NCI-H2227 (cell line): ENCODE data around the gene UNC45B.
"Not testable (repeated sequence)": the region's sequence is repeated elsewhere in the genome, so short reads cannot be mapped to it uniquely, and the experiment has no call there.

Experiments
- DNase-seq: peaks from one replicate; lab custom pipeline; 2025; ENCODE audit not compliant: unreplicated experiment; lab: John Stamatoyannopoulos, UW

UNC45B gene

DNA sequence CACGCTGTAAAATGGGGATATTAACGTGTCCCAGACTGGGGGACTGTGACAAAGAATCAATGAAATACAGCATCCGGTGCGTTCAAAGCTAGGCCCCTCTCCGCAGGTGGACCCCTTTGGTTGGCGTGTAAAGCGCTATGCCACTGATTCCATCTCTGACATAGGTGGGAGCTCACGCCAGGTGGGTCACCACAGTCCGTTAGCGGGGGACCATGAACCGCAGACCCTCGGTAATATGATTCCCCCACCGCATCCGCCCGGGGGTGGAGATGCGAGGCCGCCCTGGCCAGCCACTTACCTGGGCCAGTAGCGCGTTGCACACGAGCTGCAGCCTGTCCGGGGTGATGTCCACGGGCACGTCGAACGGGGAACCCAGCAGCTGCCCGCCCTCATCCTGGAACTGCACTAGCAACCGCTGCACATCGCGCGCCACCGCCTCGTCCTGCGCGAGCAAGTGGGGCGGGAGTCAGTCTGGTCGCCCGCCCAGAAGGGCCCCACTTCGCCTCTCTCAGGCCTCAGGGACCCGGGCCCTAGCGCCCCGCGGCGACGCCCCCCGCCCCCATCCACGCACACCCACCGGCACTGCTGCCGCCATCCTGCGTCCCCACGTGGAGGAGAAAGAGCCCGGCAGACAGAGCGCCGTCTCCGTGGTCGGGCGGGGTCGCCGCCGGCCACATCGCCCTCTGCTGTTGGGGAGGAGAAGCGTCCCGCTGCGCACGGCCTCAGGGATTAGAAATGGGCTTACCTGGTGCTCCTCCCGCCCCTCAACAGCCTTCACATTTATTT lies 5.7 kb upstream of the UNC45B start, which contains the start of gene NLE1:
Gene NLE1, minus strand, starts transcription at position 623 of the 786 bp plus-strand sequence. Its CDS starts 28 bp downstream, at position 595.
- DNase-seq, result peak; percentile 83

DNA sequence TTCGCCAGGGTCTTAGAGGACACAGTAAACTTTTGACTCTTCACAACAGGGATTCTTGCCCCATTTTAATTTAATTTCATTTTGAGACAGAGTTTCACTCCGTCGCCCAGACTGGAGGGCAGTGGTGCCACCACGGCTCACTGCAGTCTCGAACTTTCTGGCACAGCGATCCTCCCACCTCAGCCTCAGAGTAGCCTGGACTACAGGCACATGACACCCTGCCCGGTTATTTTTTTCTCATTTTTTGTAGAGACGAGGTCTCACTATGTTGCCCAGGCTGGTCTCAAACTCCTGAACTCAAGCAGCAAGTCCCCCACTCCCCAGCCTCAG lies 5.2 kb upstream of the UNC45B start:
- DNase-seq, result no peak

DNA sequence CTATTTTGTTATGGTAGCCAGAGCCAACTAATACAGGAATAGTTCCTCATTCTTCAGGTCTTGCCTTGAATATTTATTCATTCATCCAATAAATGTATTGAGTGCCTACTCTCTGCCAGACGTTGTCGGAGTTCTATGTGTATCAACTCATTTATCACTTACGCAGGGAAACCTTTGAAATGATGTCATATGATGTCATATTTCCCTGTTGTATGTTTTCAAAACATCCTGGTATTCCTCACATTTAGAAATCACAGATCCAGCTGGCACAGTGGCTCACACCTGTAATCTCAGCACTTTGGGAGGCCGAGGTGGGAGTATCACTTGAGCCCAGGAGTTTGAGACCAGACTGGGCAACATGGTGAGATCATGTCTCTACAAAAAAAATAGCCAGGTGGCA lies 2.8 kb upstream of the UNC45B start:
- DNase-seq, result no peak

DNA sequence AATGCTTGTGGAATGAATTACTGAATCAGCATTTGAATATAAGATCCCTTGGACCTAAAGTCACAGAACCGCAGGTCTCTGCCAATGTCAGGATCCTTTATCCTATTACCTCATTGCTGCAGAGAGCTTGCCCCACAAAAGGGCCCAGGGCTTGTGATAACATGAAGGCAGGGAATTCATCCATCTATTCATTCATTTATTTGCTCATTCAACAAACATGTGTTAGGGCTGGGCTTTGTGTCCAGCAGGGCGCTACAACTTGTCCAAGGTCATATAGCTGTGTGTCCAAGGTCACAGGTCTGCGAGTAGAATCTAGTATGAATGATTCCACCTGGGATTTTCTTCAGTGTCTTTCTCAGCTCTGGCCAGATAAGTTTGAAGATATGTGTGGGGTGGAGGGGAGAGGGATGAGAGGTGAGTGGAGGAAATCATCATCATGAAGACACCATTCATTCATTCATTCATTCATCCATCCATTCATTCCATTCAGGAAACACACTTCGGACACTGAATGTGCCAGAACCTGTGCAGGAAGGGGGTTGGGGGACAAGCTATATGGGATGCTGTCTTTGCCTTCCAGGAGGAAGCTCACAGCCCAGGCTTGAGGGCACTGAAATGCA lies 1.3 kb upstream of the UNC45B start:
- no peak for DNase-seq

DNA sequence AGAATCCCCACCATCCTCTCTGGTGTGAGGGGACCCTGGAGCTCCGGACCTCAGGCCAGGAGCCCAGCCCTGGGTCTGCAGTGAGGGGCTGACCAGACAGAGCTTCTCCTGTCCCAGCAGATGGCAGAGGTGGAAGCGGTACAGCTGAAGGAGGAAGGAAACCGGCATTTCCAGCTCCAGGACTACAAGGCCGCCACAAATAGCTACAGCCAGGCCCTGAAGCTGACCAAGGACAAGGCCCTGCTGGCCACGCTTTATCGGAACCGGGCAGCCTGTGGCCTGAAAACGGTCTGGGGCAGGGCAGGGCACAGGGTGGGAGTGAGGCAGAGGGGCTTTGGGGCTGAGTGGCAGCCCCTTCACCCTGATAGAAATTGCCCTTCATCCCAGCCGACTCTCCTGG lies 527 bp downstream of the UNC45B start:
- no peak for DNase-seq

DNA sequence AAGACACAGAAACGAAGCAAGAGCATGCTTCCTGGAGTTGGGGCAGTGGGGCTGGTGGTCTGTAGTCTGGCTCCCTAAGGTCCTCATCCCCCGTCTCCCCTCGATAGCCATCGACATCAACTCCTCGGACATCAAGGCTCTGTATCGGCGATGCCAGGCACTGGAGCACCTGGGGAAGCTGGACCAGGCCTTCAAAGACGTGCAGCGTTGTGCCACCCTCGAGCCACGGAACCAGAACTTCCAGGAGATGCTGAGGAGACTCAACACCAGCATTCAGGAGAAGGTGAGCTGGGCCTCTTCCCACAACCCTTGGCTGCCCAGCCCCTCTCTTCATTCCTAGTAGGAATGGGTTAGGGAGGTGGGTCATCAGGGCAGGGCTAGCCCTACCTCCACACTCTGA lies 2.3 kb downstream of the UNC45B start:
- no peak for DNase-seq

DNA sequence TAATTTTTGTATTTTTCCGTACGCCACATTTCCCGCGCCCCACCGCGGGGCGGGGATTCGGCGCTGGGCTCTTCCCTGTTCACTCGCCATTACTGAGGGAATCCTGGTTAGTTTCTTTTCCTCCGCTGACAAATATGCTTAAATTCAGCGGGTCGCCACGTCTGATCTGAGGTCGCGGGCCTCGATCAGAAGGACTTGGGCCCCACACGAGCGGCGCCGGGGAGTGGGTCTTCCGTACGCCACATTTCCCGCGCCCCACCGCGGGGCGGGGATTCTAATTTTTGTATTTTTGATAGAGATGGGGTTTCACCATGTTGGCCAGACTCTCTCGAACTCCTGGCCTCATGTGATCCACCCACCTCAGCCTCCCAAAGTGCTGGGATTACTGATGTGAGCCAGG lies 3.5 kb downstream of the UNC45B start:
- DNase-seq, result not testable (repeated sequence)

DNA sequence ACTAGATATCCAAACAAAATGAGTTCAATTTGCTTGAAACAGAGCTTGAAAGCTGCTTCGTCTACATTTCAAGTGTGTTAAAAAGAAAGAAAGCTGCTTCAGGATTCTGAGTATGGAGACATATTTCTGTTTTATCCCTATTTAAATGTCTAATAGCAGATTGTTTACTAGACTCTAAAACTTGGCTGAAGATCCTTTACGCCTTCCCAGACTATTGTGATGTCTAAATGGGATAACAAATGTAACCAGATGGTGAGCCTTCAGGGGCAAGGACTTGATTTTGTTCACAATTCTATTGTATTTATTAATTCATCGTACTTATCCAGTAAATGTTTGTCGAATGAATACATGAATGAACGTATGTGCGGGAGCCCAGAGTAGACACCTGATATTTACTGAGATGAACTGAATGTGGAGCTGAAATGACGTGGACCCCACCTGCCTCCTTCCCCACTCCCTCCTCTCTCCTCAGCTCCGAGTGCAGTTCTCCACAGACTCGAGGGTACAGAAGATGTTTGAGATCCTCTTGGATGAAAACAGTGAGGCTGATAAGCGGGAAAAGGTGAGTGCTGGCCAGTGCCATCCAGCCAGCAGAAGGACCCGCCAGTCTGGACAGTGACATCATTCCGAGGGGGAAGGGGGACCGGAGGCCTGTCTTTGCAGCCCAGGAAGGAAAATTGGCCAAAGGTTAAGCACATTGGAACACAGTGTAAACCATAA lies 5.0 kb downstream of the UNC45B start:
- no peak for DNase-seq

DNA sequence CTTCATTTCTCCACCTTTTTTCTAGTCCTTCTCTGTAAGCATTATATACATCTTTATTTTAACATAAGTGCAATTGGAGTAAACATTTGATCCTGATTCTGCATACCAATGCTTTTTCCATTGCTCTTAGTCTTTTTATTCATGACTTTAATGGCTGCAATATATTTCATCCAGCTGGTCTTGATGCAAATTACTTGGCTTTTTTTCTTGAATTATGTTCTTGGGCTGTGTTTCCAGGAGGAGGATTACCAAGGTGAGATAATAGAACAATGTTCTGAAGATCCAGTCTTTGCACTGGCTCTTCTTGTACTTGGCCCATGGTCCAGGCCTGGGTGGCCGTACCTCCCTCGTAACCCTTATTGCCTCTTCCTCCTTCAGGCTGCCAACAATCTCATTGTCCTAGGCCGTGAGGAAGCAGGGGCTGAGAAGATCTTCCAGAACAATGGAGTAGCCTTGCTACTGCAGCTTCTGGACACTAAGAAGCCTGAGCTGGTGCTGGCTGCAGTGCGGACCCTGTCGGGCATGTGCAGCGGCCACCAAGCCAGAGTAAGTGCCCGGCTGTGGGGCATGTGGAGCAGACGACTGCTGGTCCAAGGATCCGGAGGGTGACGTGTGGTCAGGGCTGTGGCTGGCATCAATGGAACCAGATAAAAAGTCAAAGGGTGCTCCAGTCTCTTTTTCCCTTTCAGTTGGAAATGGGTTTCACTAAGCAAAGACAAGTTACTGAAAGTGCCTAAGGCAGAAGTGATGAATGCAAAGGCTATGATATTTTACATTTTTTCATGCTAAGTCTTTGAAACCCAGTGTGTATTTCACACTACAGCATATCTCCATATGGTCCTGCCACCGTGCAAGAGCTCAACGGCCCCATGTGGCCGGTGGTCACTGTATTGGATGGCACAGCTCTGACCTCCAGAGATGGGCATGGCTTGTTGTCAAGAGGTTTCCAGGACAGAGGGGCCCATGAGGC lies 6.9 kb downstream of the UNC45B start:
- DNase-seq, result no peak

DNA sequence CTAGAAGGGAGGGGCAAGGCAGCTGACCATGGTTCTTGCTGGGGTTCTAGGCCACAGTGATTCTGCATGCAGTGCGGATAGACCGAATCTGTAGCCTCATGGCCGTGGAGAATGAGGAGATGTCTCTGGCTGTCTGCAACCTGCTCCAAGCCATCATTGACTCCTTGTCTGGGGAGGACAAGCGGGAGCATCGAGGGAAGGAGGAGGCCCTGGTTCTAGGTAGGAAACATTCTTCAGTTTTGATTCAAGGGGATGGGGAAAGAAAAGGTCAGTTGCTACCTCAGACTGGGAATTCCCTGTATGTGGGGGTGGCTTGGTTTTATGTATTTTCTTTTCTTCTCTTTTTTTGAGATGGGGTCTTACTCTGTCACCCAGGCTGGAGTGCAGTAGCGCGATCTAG lies 7.6 kb downstream of the UNC45B start:
- no peak for DNase-seq

DNA sequence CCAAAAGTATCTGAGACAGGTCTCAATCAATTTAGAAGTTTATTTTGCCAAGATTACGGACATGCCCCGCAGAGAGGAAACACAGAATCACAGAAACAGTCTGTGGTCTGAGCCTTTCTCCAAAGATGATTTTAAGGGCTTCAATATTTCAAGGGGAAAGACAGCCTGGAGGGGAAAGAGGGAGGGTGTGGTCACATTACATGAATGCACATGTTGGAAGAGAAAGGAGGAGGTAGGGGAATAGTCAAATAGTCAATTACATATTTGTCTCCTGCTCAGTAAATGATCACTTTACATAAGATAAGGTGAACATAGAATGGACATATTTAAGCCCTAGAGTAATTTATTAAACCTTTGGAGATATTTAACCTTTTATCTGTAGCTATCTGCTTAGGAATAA lies 12.3 kb downstream of the UNC45B start:
- no peak for DNase-seq

DNA sequence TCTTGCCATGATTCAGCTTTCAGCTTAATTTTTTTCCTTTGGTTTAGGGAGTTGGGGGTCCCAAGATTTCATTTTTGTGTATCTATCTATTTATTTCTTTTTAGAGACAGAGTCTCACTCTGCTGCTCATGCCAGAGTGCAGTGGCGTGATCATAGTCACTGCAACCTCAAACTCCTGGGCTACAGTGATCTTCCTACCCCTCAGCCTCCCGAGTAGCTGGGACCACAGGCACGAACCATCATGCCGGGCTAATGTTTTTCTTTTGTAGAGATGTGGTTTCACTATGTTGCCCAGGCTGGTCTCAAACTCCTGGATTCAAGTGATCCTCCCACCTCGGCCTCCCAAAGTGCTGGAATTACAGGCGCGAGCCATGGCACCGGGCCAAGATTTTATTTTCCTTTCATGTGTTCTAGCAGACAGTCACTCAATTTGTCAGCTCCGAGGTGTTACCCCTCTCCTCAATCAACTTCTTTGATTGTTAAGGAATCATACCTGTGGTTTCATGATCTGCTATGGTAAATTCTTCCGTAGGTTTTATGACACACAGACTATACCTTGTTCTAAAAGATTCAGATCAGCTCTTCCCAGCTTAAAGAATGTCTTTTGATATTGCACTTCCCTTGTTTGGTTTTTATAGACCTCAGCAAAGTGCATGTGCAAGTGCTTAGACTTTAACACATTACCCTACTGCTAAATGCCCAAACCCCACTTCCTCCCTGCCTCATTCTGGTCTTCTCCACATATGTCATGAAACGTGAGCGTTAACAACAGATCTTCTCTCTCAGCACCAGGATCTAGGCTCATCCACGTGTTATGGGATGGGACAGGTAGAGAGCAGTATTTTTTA lies 13.0 kb downstream of the UNC45B start:
- DNase-seq, result no peak

DNA sequence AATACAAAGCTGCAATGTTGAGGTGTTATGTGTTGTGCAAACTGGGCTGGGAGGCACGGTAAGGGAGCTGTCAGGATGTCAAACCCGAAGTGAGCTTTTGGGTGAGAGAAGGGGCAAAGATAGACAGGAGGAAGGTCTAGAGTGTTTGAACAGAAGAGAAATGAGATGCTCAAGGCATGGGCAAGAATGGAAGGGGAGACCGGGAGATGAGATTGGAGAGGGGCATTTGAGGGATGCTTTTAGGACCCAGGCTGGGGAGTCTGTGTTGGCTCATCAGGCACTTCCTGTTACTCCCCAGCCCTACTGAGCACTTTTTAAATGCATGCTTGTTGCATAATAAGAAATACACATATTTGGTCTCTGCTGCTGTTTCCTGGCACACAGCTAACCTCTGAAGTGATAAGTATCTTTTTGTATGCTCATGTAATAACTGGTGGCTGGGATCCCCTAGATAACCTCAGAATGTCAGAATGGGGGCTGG lies 13.7 kb downstream of the UNC45B start:
- no peak for DNase-seq

DNA sequence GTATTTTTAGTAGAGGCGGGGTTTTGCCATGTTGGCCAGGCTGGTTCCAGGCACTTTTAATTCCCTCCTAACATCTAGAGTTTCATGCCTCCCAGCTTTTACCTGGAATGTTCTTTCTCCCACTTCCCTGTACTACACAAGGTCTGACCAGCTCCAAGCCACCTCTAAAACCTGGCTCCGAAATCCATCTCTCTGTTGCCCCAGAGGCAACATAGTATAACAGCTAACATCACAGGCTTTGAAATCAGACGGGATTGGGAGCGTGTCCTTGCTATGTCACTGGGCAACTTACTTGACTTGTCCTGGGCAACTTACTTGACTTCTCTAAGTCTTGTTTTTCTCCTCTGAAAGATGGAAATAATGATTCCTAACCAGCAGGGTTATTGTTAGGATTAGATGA lies 15.1 kb downstream of the UNC45B start:
- no peak for DNase-seq

DNA sequence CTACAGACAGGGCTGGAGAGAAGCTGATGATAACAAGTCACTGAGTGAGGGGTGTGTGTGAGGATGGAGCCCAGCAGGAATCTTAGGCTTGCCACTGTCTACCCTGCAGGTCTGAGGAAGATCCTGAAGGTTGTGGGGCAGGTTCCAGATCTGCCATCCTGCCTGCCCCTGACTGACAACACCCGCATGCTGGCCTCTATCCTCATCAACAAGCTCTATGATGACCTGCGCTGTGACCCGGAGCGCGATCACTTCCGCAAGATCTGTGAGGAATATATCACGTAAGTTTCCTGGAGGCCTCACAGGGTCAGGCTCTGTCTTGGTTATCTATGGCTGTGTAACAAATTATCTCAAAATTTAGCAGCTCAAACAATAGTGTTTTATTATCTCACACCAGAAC lies 16.3 kb downstream of the UNC45B start:
- no peak for DNase-seq

DNA sequence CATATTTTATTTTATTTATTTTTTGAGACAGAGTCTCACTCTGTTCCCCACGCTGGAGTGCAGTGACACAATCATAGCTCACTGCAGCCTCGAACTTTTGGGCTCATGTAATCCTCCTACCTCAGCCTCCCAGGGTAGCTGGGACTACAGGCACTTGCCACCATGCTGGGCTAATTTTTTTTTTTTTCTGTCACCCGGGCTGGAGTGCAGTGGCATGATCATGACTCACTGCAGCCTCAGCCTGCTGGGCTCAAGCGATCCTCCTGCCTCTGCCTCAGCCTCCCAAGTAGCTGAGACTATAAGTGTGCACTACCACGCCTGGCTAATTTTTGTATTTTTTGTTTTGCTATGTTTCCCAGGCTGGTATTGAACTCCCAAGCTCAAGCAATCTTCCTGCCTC lies 17.1 kb downstream of the UNC45B start:
- DNase-seq, result no peak

DNA sequence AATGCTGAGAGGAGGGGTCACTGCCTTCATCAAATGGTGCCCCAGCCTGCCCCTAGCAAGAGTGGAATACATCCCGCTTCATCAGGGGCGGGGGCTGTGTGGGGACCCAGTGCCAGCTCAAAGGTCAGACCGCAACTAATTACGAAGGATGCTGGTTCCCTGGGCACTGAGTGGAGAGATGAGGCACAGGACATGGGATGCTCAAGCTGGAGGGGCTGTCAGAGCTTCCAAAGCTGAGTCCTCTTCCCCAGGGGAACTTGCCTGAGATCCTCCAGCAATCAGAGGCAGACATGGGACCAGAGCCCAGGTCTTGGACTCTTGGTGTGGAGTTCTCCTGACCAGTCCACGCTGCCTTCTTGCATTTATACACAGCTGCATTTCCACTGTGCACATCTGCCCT lies 18.9 kb downstream of the UNC45B start:
- no peak for DNase-seq

DNA sequence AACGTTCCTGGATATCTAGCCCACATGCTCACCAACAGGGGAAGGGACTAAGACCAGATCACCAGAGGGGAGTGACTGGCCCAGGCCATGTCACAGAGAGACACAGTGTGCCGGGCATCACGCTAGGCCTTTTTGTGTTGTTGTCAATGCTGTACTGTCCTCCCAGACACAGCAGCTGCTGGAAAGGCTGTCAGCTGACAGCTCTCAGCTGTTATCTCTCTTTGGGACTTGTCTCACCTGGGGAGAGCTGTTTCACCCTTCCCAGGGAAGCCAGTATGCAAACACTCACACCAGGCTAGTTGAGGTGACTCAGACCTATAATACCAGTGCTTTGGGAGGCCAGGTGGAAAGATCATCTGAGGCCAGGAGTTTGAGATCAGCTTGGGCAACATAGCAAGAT lies 19.4 kb downstream of the UNC45B start:
- DNase-seq, result no peak

DNA sequence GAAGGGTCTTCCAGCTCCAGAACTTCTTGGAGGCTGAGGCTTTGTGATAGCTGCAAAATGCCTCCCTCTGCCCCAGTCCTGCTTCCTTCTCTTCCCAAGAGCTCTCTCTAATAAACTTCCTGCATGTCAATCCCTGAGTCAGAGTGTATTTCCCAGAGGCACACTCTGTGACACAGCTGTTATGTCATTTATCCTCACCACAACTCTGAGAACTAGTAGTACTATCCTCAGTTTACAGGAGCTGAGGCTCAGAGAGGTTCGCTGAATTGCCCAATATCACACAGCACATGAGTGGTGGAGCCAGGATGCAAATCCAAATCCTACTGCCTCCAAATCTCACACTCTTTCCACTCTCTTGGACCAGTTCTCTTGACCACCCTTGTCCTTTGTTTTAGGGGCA lies 20.0 kb downstream of the UNC45B start:
- DNase-seq, result no peak

DNA sequence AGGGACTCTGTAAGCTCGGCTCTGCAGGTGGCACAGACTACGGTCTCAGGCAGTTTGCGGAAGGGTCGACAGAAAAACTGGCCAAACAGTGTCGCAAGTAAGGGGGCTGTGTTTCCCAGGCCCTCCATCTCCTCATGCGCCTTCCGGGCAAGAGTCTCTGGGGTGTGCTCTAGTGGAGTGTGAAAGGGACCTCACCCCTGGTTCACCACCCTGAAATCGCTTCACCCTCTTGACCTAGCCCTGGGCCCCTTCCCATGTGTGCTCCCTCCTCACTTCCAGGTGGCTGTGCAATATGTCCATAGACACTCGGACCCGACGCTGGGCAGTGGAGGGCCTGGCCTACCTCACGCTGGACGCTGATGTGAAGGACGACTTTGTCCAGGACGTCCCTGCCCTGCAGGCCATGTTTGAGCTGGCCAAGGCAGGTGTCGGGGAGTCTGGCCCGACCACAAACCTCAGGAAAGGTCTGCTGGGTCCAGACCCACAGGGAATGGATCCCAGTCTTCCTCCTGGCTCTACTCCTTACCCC lies 22.3 kb downstream of the UNC45B start:
- DNase-seq, result no peak
